GM23248 (cell line): ENCODE data around the gene GLYATL3.

Experiments used
- EZH2 ChIP-seq: fragments of 200-600 bp; sonication (generic); IDR thresholded peaks from 2 replicates; pipeline ENCODE4 v1.6.1; 2018; ENCODE audit warnings: antibody characterized with exemption, mild to moderate bottlenecking; ENCODE audit not compliant: insufficient read depth, poor library complexity, severe bottlenecking
- EZH2phosphoT487 ChIP-seq: fragments of 200-600 bp; sonication (generic); IDR thresholded peaks from 2 replicates; pipeline ENCODE4 v1.6.1; 2018; ENCODE audit warnings: antibody characterized with exemption, moderate library complexity, mild to moderate bottlenecking, low read depth; ENCODE audit not compliant: insufficient read depth

GRCh38 chr6:49509342-49509741 is 9.6 kb downstream of the GLYATL3 start:
- TF ChIP-seq EZH2 (no peak), EZH2phosphoT487 (no peak)
